ENCODE results near the gene ASCL3. TPM values are rescaled to one million over a fixed set of nuclear protein-coding genes. Genes with fewer than 3 reads are reported as not detected.

Gene ASCL3
- total RNA-seq, 2 donors from 2014 or later, result not detected

DNA sequence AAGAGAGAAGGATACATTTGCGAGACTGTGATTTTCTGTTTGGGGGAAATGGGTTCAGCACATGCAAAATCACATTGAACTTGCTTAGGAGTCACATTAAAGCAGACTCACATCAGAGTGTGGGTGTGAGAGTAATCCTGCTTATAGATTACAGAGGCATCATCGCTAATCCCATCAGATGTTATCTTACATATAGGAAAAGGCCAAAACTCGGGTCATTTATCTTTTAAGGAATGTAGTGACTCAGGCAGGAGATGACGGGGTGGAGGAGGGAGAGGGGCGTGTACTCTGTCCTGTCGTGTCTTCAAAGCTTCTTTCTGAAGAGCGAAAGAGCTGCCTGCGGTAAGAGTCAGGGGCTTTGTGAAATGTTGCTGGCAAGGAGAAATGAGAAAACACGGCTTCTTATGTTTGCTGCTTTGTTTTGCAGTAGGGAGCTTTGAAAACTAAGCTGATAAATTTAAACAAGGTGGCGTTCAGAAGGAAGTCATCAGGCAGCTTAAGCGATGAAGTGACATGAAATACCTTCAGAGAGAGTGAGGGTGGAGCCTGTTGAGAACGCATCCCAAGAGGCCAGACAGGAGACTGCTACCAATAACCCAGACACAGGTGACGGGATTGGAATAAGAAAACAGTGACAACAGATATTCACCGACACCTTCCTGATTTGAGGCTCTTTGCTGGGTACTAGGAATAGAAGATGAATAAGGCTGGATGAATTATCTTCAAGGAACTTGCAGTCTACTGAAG lies 7.9 kb downstream of the ASCL3 start:
- Histone ChIP-seq H3K9me3 (no peaks in the 10 kb centered on the region), H3K4me3 (no peak overlapping the region), H3K36me3 (no peaks in the 10 kb centered on the region), H3K27me3 (no peaks in the 10 kb centered on the region), H3K4me1 (no peaks in the 10 kb centered on the region), H3K9ac (ENCODE audit: low read depth in 2 of 2, low read length in 2 of 2) (no peak overlapping the region), H3K27ac (no peak overlapping the region)
- DNase-seq, result no peak
- intact Hi-C loops (cut with DNase I), result no loop called here
- TF ChIP-seq CTCF (IDR thresholded peaks at IDR 0.05), result no peak

DNA sequence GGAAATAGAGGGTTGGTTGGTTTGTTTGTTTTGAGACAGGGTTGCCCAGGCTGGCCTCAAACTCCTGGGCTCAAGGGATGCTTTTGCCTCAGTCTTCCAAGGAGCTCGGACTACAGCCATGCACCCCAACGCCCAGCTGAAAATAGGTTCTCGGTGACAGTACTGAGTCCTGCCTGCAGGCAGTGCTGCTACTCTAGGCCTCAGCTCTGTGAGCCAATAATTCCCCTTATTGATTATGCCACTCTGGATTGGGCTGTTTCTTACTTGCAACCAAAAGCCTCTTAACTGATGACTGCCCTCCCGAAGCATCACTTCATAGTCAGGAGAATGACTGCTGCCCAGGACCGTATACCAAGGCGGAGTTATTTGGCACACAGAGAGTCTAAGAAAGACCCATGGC lies 8.9 kb downstream of the ASCL3 start:
- no peak overlapping the region for H3K9ac ChIP-seq (ENCODE audit: low read depth in 2 of 2, low read length in 2 of 2)
- H3K9me3 ChIP-seq, result no peaks in the 10 kb centered on the region
- H3K27me3 ChIP-seq, result no peaks in the 10 kb centered on the region
- no peak for TF ChIP-seq CTCF (IDR thresholded peaks at IDR 0.05)
- intact Hi-C loops (cut with DNase I), result no loop called here
- no peaks in the 10 kb centered on the region for H3K4me1 ChIP-seq
- H3K36me3 ChIP-seq, result no peaks in the 10 kb centered on the region
- DNase-seq, result no peak
- H3K27ac ChIP-seq, result no peak overlapping the region
- no peak overlapping the region for H3K4me3 ChIP-seq

GRCh38 chr11:8932564-8933180 lies 10.1 kb downstream of the ASCL3 start, which contains the start of gene C11orf16:
Gene C11orf16 (minus strand): TSS chr11:8932947. CDS start chr11:8932308, 639 bp downstream.
- TF ChIP-seq CTCF (IDR thresholded peaks at IDR 0.05), result no peak
- H3K36me3 ChIP-seq, result no peaks in the 10 kb centered on the region
- no peak for DNase-seq
- no peak within 1 kb of the TSS for H3K27ac ChIP-seq
- H3K9me3 ChIP-seq, result no peaks in the 10 kb centered on the region
- intact Hi-C loops (cut with DNase I), result no loop called here
- H3K9ac ChIP-seq (ENCODE audit: low read depth in 2 of 2, low read length in 2 of 2), result no peak within 1 kb of the TSS
- no peaks in the 10 kb centered on the region for H3K27me3 ChIP-seq
- H3K4me3 ChIP-seq, result no peak within 1 kb of the TSS
- H3K4me1 ChIP-seq, result no peaks in the 10 kb centered on the region

DNA sequence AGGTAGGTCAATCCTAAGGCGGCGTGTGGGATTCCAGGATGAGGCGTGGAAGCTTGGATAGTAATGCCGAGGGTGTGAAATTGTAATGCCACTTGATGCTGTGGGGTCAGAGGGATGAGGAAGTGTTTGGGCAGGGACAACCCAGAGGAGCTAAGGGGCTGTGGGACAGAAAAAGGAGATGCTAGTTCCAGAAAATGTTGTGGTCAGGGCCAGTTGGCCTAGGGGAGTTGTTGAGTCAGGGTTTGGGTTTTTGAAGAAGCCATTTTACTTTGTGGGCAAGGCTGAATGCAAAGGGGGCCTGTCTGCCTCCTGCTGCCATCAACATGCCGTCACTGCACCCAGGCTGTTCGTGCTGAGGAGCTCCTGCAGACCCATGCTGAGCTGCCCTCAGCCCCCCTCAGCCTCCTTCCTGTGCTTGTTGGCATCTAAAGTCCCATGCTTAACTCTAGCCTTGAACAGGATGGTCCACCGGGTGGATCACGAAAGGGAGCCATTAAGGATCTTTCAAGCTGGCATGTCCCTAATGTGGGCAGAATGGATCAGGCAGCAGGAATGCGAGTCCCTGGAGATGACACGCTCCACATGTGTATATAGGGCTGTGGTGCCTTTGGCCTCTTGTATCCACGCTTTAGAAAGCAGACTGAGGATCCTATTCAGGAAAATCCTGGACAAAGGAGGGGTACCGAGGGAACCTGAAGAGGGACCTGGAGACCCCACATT lies 12.2 kb downstream of the ASCL3 start:
- H3K36me3 ChIP-seq, result no peaks in the 10 kb centered on the region
- H3K27me3 ChIP-seq, result no peaks in the 10 kb centered on the region
- no peak overlapping the region for H3K27ac ChIP-seq
- no peaks in the 10 kb centered on the region for H3K4me1 ChIP-seq
- intact Hi-C loops (cut with DNase I), result no loop called here
- H3K4me3 ChIP-seq, result no peak overlapping the region
- H3K9me3 ChIP-seq, result no peaks in the 10 kb centered on the region
- no peak for DNase-seq
- no peak for TF ChIP-seq CTCF (IDR thresholded peaks at IDR 0.05)
- no peak overlapping the region for H3K9ac ChIP-seq (ENCODE audit: low read depth in 2 of 2, low read length in 2 of 2)

DNA sequence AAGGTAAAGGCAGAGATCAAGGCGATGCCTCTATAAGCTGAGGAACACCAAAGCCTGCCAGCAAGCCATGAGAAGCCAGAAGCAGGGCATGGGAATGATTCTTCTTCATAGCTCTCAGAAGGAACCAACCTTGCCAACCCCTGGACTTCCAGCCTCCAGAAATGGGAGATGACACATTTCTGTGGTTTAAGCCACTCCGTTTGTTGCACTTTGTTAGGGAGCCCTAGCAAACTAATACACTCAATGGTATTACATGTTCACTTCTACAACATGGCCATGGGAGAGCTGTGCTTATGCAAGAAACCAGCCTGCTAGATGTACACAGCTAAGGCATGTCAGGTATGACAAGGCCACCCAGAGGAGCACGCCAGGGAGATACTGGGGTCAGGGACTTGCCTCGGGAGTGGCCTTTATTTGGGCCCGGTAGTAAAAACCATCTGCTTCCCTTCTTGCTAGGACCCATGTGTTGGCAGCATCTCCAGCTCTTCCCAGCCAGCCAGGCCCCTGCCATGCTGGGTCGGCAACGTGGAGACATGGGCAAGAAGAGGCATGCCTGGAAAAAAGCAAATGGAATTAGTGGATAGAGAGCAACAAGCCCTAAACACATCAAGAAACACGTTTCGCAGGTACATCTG lies 13.7 kb downstream of the ASCL3 start:
- no peak for TF ChIP-seq CTCF (IDR thresholded peaks at IDR 0.05)
- no peak overlapping the region for H3K27ac ChIP-seq
- H3K9ac ChIP-seq (ENCODE audit: low read depth in 2 of 2, low read length in 2 of 2), result no peak overlapping the region
- intact Hi-C loops (cut with DNase I), result no loop called here
- no peak overlapping the region for H3K4me3 ChIP-seq
- H3K36me3 ChIP-seq, result no peaks in the 10 kb centered on the region
- no peaks in the 10 kb centered on the region for H3K9me3 ChIP-seq
- H3K27me3 ChIP-seq, result no peaks in the 10 kb centered on the region
- H3K4me1 ChIP-seq, result no peaks in the 10 kb centered on the region
- DNase-seq, result no peak

Data from colonic mucosa (tissue), 4 donors.